Measurements from ENCODE around the gene ADAM22.

GRCh38 chr7:87935384-87935706 lies 1.3 kb downstream of the ADAM22 start:
- TF ChIP-seq CTCF (IDR thresholded peaks at IDR 0.05) (no peak), POLR2A (IDR thresholded peaks at IDR 0.05) (no peak)
